Dedifferentiated amniotic fluid mesenchymal stem cell (primary cell): ENCODE results near the gene POU2F3.

Experiments used
- DNase-seq: peaks from one replicate; pipeline ENCODE4 v3.0.0-alpha.2; 2016; ENCODE audit errors: extremely low spot score

The POU2F3 gene

GRCh38 chr11:120210626-120211521 lies 29.1 kb upstream of the POU2F3 start, which contains the start of gene OAF:
Gene OAF, plus strand, starts transcription at chr11:120211032. Its CDS starts 248 bp downstream, at chr11:120211280.
- DNase-seq, result peak; percentile 55

GRCh38 chr11:120211522-120212258 lies 28.2 kb upstream of the POU2F3 start:
- DNase-seq, result no peak

GRCh38 chr11:120212259-120212878 lies 27.6 kb upstream of the POU2F3 start:
- DNase-seq, result no peak

- DNase-seq, result no peak
Observed at GRCh38 chr11:120212926-120213325, 27.0 kb upstream of the POU2F3 start.

GRCh38 chr11:120214581-120214980 lies 25.4 kb upstream of the POU2F3 start:
- no peak for DNase-seq

- no peak for DNase-seq
Observed at GRCh38 chr11:120215634-120216033, 24.3 kb upstream of the POU2F3 start.

DNA sequence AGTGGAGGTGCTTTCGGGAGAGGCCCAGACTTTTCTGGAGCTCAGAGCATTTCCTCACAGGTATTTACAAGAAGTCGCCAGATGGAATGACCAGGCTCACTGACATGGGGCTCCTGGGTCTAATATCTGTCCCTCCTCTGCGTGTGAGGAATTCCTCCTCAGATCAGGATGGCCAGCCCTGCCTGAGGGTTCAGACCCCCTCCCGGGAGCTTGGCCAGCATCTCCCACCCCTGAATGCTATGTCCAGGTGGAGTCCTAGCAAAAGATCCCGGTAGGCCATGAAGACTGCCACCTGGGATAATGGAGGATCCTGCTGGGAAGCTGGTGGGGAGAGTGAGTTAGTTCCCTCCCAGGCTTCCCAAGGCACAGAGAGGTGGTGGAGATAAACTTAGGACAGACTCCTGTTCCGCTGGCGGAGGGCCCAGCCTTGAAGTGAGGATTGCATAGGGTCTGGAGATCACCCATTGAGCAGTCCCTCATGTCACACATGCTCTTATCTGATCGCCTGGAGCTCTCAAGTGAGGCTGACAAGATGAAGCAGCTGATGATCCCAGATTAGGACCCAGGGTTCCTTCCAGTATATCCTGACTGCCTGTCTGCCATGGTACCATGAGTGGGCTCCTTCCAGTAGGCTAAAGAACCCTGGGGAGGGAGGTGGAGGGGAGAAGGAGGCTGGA lies 23.4 kb upstream of the POU2F3 start:
- no peak for DNase-seq

DNA sequence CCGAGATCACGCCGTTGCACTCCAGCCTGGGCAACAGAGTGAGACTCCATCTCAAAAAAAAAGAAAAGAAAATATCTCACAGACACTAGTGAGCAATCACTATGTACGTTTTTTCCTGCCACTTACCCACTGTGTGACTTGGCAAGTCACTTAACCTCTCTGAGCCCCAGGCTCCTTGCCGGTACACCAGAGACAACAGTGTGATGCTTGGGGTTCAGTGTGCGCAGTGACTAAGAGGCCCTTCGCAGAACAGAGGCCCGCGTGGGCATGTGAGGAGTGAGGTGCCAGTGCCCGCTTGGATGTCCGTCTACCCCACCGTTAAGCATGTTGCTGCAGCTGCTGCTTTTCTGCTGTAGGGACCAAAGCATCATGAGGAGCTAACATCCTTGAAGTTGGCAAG lies 22.4 kb upstream of the POU2F3 start:
- DNase-seq, result no peak

DNA sequence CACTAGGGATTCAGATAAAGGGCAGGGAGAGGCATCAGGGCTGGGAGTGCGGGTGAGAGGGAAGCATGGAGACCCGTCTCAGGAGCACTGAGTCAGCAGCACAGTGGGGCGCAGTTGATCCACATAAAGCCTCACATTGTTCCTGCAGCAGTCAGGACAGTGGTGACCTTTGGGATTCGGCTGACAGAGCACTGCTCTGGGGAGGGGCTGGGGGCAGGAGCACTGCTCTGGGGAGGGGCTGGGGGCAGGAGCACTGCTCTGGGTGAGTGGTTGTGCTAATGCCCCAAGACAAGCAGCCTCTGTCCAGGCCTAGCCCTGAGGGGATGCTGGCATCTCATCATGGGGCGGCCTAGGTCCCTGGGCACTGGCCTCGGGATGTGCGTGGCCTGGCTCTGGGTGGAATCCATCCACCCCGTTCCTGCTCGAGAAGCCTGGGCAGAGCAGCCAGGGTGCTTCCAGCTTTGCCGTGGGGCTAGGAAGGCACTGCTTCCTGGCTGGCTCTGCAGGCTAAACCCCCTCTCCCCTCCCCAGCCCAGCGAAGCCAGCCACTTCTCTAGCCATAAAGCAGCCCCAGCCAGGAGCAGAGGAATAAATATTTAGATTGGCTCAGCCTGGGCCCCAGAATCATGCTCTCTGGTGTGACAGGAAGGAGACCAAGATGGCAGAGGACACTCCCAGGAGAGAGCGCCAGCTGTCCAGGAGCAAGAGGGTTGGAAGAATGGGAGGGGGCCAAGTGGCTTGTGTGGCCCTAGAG lies 21.8 kb upstream of the POU2F3 start:
- DNase-seq, result no peak

- no peak for DNase-seq
Observed at GRCh38 chr11:120218695-120219033, 21.3 kb upstream of the POU2F3 start.

DNA sequence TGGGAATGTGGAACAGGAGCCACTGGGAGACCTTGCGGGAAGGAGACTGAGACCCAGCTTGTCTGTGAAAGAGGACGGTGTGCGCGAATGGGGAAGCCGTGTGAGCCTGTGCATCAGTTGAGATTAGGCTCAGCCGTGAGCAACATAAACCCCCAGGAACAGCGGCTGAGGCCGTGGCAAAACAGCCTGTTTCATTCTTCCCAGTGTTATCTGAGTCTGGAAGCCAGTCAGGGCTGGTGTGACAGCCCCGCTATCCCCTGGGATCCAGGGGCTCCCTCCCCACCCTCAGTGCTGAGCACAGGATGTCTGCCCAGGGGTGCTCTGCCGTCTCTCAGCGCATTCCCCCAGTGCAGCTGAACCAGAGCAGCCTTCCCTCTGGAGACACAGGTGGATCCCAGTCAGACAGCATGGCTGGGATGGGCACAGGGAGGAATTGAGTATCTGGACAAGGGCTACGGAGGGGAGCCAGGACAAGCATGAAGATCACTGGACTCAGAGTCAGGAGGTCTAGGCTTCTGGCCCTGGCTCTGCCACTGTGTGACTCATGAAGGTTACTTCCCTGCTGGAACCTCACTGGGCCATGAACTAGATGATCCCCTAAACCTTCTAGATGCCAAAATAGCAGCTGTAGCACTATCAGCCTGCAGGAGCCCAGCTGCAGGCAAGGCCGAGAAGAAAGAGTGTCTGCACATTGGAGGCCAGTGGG lies 20.6 kb upstream of the POU2F3 start:
- no peak for DNase-seq

DNA sequence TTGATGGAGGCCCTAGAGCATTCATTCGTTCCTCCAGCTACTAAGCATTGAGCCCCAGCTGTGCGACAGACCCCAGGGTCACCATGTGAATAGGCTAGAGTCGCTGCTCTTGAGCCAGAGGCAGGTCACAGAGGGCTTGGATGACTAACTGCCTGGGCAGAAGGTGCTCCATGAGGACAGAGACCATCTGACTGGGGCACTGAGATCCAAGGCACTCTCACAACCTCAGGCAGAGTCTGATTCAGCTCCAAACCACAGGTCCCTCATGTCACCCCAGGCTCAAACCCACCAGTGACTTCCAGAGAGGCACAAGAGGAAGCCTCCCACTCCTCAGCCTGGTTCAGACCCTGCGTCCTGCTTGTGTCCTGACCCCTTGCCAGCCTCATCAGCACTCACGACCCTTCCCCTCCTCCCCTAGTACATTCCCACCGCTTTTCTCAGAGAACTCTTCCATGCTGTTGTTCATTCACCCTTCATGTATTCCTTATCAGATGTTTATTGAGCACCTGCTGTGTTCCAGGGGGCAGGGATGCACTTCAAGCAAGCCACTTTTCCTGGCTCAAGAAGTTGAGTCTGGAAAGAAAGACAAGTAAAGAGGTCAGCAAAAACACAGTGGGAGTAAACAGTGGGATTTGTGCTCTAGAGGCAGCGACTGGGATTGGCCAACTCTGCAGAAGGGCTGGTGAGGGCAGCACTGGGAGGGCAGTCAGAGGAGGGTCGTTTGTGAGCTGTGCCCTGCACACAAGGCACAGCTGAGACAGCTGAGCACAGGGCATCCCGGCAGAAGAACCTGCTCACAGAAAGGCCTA lies 19.8 kb upstream of the POU2F3 start:
- DNase-seq, result no peak

DNA sequence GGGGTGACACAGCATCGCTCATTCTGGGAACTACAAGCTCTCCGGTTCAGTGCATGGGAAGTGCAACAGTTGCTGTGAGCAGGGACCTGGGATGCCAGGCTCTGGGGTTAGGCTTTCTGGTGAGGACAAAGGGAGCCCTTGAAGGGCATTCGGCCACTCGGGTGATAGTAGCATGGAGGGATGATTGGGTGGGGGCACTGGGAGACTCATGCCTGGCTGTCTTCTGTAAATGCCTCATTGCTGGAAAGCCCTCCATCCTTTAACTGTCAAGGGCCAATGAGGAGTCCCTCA lies 19.2 kb upstream of the POU2F3 start:
- DNase-seq, result no peak

DNA sequence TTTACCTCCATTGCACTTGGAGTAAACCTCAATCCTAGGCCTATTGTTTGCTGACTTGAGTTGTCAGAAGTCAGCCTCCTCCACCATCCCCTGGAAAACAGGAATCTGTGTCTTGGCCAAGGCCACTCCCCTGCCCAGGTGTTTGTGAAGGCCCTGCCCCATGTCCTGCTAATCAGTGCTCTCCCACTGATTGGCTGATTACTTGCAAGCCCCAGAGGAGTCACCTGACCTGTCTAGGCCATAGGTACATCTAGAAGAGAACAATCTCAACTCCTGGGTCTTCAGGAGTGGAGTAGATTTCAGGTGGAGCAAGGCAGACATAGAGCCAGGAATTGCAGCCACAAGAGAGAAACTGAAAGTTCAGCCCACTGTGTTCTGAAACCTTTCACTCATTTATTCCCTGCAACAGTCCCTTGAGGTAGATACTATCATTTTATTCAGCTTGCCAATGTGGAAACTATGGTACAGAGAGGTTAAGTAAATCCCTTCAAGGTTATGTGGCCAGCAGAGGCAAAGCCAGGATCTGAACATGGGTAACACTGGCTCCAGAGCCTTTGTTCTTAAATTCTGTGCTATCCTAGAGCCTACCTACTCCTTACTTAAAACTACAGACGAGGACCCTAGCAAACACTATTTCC lies 18.7 kb upstream of the POU2F3 start:
- no peak for DNase-seq

GRCh38 chr11:120222916-120223315 lies 17.0 kb upstream of the POU2F3 start:
- DNase-seq, result no peak

DNA sequence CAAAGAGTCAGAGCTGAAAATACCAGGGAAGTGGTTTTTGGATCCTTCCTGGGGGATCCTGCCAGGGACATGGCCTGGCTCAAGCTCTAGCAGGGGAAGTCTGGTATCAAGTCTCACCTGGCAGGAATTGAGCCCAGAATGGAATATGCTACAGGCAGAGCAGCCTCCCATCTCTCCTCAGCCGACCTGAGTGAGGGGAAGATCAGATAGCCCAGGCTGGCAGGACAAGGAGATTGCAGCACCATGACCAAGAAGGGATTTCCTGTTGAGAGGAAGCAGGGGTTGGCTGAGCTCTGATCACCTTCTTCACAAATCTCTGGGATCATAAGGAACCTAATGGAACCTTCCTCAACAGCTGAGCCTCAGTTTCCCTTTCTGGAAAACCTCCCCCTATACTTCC lies 16.1 kb upstream of the POU2F3 start:
- no peak for DNase-seq

DNA sequence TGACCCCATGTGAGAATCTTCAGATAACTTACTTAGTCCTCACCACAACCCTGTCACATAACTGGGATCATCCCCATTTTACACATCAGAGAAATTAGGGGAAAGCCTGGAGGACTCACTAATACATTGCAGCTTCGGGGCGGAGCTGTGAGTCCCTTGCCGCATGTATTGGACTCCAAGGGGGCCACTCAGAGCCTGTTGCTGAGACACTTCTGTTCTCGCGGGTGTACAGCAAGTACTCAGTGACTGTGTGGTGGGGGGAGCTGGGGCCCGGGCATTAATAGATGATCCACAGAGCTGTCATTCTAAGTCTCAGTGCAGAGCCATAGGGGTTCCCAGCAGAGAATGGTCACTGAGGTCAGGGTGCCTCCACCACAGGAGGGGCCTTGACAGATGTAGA lies 15.6 kb upstream of the POU2F3 start:
- no peak for DNase-seq

DNA sequence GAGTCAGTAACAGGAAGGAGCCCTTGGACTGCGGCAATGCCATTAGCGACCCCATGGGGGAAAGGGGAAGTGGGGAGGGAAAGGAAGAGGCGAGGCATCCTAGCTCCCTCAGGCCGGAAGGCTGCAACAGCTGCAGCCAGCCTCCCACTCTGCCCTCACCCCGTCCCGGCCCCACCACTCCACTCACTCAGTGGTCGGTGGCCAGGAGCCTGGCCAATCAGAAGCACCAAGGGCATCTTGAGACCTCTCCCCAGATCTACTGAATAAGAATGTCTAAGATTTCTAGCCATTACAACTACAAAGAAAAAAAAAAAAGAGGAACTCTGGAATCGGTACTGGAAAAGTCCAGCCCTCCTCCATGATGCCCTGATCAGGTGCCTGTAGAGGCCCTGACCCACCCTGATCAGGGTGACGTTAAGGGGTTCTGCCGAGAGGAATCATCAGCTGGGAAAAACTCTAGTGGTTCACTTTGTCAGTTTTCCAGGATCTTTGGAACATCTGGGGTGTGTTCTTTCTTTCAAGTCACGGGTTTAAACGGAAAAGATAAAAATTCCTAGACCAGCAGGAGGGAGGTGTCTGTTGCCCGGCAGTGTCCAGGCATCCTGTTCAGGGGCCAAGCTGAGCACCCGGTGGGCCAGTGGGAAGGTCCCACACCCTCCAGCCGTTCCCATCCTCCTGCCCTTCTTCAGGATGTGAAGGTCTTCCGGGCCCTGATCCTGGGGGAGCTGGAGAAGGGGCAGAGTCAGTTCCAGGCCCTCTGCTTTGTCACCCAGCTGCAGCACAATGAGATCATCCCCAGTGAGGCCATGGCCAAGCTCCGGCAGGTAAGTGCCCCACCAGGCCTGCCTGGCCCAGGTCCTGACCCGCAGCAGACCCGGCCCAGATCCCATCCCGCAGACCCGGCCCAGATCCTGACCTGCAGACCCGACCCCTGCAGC lies 14.7 kb upstream of the POU2F3 start:
- DNase-seq, result no peak
